Keratinocyte (primary cell): ENCODE data around the gene TBC1D19. TPM values are rescaled to one million over a fixed set of nuclear protein-coding genes. Genes with fewer than 3 reads are reported as not detected.
"Not testable (repeated sequence)": the region's sequence is repeated elsewhere in the genome, so short reads cannot be mapped to it uniquely, and the experiment has no call there.

ENCODE experiments used
- DNase-seq: peaks from one replicate; pipeline ENCODE4 v3.0.0-alpha.2; 2011; ENCODE audit warnings: low read depth, missing footprints, low spot score
- FAIRE-seq: peaks from 2 replicates; lab custom pipeline; 2011; peaks lifted over from hg19 to GRCh38; lab: Jason Lieb, UNC
- H2AFZ ChIP-seq: 2 replicates; pipeline ENCODE4 v1.6.0; 2012; ENCODE audit warnings: low read length, control low read depth, inconsistent platforms; ENCODE audit not compliant: control insufficient read depth
- H3K27ac ChIP-seq: 2 replicates; pipeline ENCODE4 v1.5.1; 2011; ENCODE audit warnings: low read length; ENCODE audit not compliant: control insufficient read depth, insufficient read depth
- H3K27me3 ChIP-seq: 3 replicates; pipeline ENCODE4 v1.6.0; 2011; ENCODE audit warnings: low read length; ENCODE audit not compliant: control insufficient read depth, insufficient read depth; ENCODE audit errors: extremely low read depth
- H3K36me3 ChIP-seq, 2 experiments: 2 replicates in 1 of 2; 3 replicates in 1 of 2; pipeline ENCODE4 v1.5.1; 2011; ENCODE audit warnings: low read length in 2 of 2, mild to moderate bottlenecking in 1 of 2; ENCODE audit not compliant: control insufficient read depth in 2 of 2, insufficient read depth in 2 of 2; ENCODE audit errors: extremely low read depth in 1 of 2
- H3K4me1 ChIP-seq: 3 replicates; pipeline ENCODE4 v1.5.1; 2011; ENCODE audit warnings: low read length; ENCODE audit not compliant: control insufficient read depth, insufficient read depth; ENCODE audit errors: extremely low read depth
- H3K4me2 ChIP-seq: 3 replicates; pipeline ENCODE4 v1.6.0; 2011; ENCODE audit warnings: low read depth, low read length; ENCODE audit not compliant: control insufficient read depth, insufficient read depth; ENCODE audit errors: extremely low read depth
- H3K4me3 ChIP-seq, 3 experiments: fragments of 200-600 bp in 1 of 3; sonication (generic) in 1 of 3; 2 replicates in 2 of 3; 3 replicates in 1 of 3; pipeline ENCODE4 v1.5.1; 2011 to 2016; ENCODE audit warnings: low read length in 3 of 3, mild to moderate bottlenecking in 3 of 3, control low read depth in 2 of 3, inconsistent platforms in 1 of 3, low read depth in 1 of 3, mixed read lengths in 1 of 3, mixed run types in 1 of 3, moderate library complexity in 1 of 3; ENCODE audit not compliant: control insufficient read depth in 2 of 3, insufficient read depth in 2 of 3; ENCODE audit errors: extremely low read depth in 1 of 3
- H3K79me2 ChIP-seq: 2 replicates; pipeline ENCODE4 v1.6.0; 2012; ENCODE audit warnings: low read length; ENCODE audit not compliant: control insufficient read depth, insufficient read depth
- H3K9ac ChIP-seq: 3 replicates; pipeline ENCODE4 v1.6.0; 2011; ENCODE audit warnings: low read length; ENCODE audit not compliant: control insufficient read depth, insufficient read depth; ENCODE audit errors: extremely low read depth
- H3K9me1 ChIP-seq: 3 replicates; pipeline ENCODE4 v1.6.0; 2011; ENCODE audit warnings: low read length; ENCODE audit not compliant: control insufficient read depth, insufficient read depth; ENCODE audit errors: extremely low read depth
- H3K9me3 ChIP-seq: 2 replicates; pipeline ENCODE4 v1.5.1; 2012; ENCODE audit warnings: low read depth, low read length; ENCODE audit not compliant: control insufficient read depth
- H4K20me1 ChIP-seq: 3 replicates; pipeline ENCODE4 v1.6.0; 2011; ENCODE audit warnings: low read length; ENCODE audit not compliant: control insufficient read depth, insufficient read depth; ENCODE audit errors: extremely low read depth
- CTCF ChIP-seq, 3 experiments: IDR thresholded peaks in 1 of 3; conservative IDR thresholded peaks in 1 of 3; optimal IDR thresholded peaks in 1 of 3; 2 replicates in 2 of 3; 3 replicates in 1 of 3; pipeline versions ENCODE3 to v1.5.1; 2011; ENCODE audit warnings: low read length in 3 of 3, mild to moderate bottlenecking in 3 of 3, moderate library complexity in 2 of 3, control low read depth in 1 of 3, inconsistent platforms in 1 of 3; ENCODE audit not compliant: insufficient read depth in 2 of 3; ENCODE audit errors: extremely low read depth in 1 of 3
- EZH2 ChIP-seq: IDR thresholded peaks from one replicate; pipeline ENCODE4 v1.6.1; 2012; ENCODE audit warnings: inconsistent platforms, mild to moderate bottlenecking, low read length, moderate library complexity
- dilution Hi-C: fragments of 300-500 bp; cut with MboI; formaldehyde crosslinking; loops from one replicate; pipeline ENCODE4 v1.7.0; 2020; ENCODE audit warnings: low sequenced_read_pairs; ENCODE audit not compliant: extremely low pct_ligation_motif_present
- polyA plus RNA-seq, 5 experiments: library from polyadenylated mRNA; depleted of rRNA in 3 of 5; stranded (reverse) in 3 of 5; stranded (forward) in 1 of 5; unstranded in 1 of 5; fragments of >200 nt; gene quantifications; 1 replicate in 1 of 5; 2 replicates in 3 of 5; 3 replicates in 1 of 5; pipeline versions ENCODE4 v1.2.1 to v1.2.3, GENCODE V29; 2011 to 2012; ENCODE audit warnings: missing spikeins in 2 of 5, low read depth in 1 of 5, low replicate concordance in 1 of 5

TBC1D19 gene
- polyA plus RNA-seq, 1 donor (not counting 4 experiments of a cell fraction or from before 2014, with no cell fraction given): 11.3 TPM

- H3K27me3 ChIP-seq: no peaks in the 10 kb centered on the region
- TF ChIP-seq EZH2 (no peak), CTCF (optimal IDR thresholded peaks at IDR 0.05 in 1 of 3, IDR thresholded peaks at IDR 0.05 in 1 of 3, conservative IDR thresholded peaks at IDR 0.05 in 1 of 3; ENCODE audit: extremely low read depth in 1 of 3, insufficient read depth in 2 of 3, low read length in 3 of 3) (no peak)
- FAIRE-seq (peak; percentile 39), DNase-seq (peak; percentile 52)
- H3K9ac ChIP-seq: no peak overlapping the region
- peaks cover 29% of the 10 kb centered on the region for H3K79me2 ChIP-seq
- H3K9me3 ChIP-seq: no peaks in the 10 kb centered on the region
- H3K4me3 ChIP-seq: no peak overlapping the region
- peaks cover 12% of the 10 kb centered on the region for H3K4me1 ChIP-seq
- H4K20me1 ChIP-seq: no peaks in the 10 kb centered on the region
- no peak overlapping the region for H3K27ac ChIP-seq
- H3K36me3 ChIP-seq: no peaks in the 10 kb centered on the region
- dilution Hi-C loops: no loop called here
- H3K4me2 ChIP-seq: no peak overlapping the region
- no peaks in the 10 kb centered on the region for H3K9me1 ChIP-seq
- no peak overlapping the region for H2AFZ ChIP-seq
These were observed 6.8 kb downstream of the TBC1D19 start for GRCh38 chr4:26590639-26591038.

GRCh38 chr4:26593557-26593956 is 9.7 kb downstream of the TBC1D19 start:
- H4K20me1 ChIP-seq, H2AFZ ChIP-seq, FAIRE-seq, H3K4me3 ChIP-seq, H3K9ac ChIP-seq, H3K9me3 ChIP-seq, H3K27me3 ChIP-seq, H3K4me2 ChIP-seq, H3K27ac ChIP-seq, H3K36me3 ChIP-seq, H3K9me1 ChIP-seq, DNase-seq, dilution Hi-C loops: not testable (repeated sequence)
- peaks cover 12% of the 10 kb centered on the region for H3K4me1 ChIP-seq
- H3K79me2 ChIP-seq: peaks cover 15% of the 10 kb centered on the region

GRCh38 chr4:26594371-26594770 is 10.5 kb downstream of the TBC1D19 start:
- Histone ChIP-seq H3K27me3 (no peaks in the 10 kb centered on the region), H3K4me1 (peaks cover 12% of the 10 kb centered on the region), H3K27ac (no peak overlapping the region), H3K36me3 (no peaks in the 10 kb centered on the region), H3K4me3 (no peak overlapping the region), H2AFZ (no peak overlapping the region), H3K79me2 (peaks cover 14% of the 10 kb centered on the region), H3K9me3 (no peaks in the 10 kb centered on the region), H4K20me1 (no peaks in the 10 kb centered on the region), H3K4me2 (no peak overlapping the region), H3K9ac (no peak overlapping the region), H3K9me1 (no peaks in the 10 kb centered on the region)
- FAIRE-seq: no peak
- no peak for DNase-seq
- TF ChIP-seq CTCF (optimal IDR thresholded peaks at IDR 0.05 in 1 of 3, IDR thresholded peaks at IDR 0.05 in 1 of 3, conservative IDR thresholded peaks at IDR 0.05 in 1 of 3; ENCODE audit: extremely low read depth in 1 of 3, insufficient read depth in 2 of 3, low read length in 3 of 3) (no peak), EZH2 (no peak)
- dilution Hi-C loops: no loop called here
